SK-N-SH (cell line): ENCODE results near the gene UBE2S. TPM values are rescaled to one million over a fixed set of nuclear protein-coding genes. Genes with fewer than 3 reads are reported as not detected.

Experiments used
- CTCF ChIA-PET: fragments of 300-600, 350-600 bp; formaldehyde crosslinking; extraction: SDS; loops from one replicate; lab custom pipeline; 2021; lab: Yijun Ruan, JAX
- POLR2A ChIA-PET: fragments of 350-600 bp; sonication (Branson Sonifier 250); formaldehyde crosslinking; extraction: SDS; loops from one replicate; lab custom pipeline; 2020; ENCODE audit warnings: antibody characterized with exemption, inconsistent platforms; lab: Yijun Ruan, JAX
- DNase-seq: peaks from one replicate; pipeline ENCODE4 v3.0.0; 2012
- H2AFZ ChIP-seq: fragments of 200-600 bp; sonication (generic); 2 replicates; pipeline ENCODE4 v1.8.1; 2016; ENCODE audit warnings: antibody characterized with exemption, mild to moderate bottlenecking, low read depth
- H3F3A ChIP-seq: fragments of 200-600 bp; sonication (generic); replicated peaks from 2 replicates; pipeline ENCODE3; 2016; ENCODE audit warnings: antibody characterized with exemption, mild to moderate bottlenecking; ENCODE audit not compliant: insufficient read depth
- H3K27ac ChIP-seq, 2 experiments: fragments of 200-500 bp in 1 of 2; fragments of 200-600 bp in 1 of 2; sonication (Bioruptor generic) in 1 of 2; sonication (generic), shearing (Covaris generic) in 1 of 2; 2 replicates each; pipeline versions ENCODE4 v1.5.1 to v1.6.1; 2014 to 2016; ENCODE audit warnings: low read depth in 2 of 2, inconsistent platforms in 1 of 2, low read length in 1 of 2, mild to moderate bottlenecking in 1 of 2, mixed read lengths in 1 of 2
- H3K27me3 ChIP-seq: fragments of 200-600 bp; sonication (generic), shearing (Covaris generic); 2 replicates; pipeline ENCODE4 v1.6.1; 2016; ENCODE audit warnings: mixed run types; ENCODE audit not compliant: insufficient read depth
- H3K36me3 ChIP-seq, 2 experiments: fragments of 200-500 bp in 1 of 2; fragments of 200-600 bp in 1 of 2; sonication (Bioruptor generic) in 1 of 2; sonication (generic) in 1 of 2; replicated peaks in 1 of 2; 2 replicates each; pipeline versions ENCODE3 to v1.5.1; 2014 to 2016; ENCODE audit warnings: low read length in 1 of 2, mild to moderate bottlenecking in 1 of 2; ENCODE audit not compliant: insufficient read depth in 2 of 2, control insufficient read depth in 1 of 2
- H3K4me1 ChIP-seq, 2 experiments: fragments of 200-500 bp in 1 of 2; fragments of 200-600 bp in 1 of 2; sonication (Bioruptor generic) in 1 of 2; sonication (generic), shearing (Covaris generic) in 1 of 2; 2 replicates each; pipeline versions ENCODE4 v1.5.1 to v1.6.1; 2014 to 2016; ENCODE audit warnings: low read depth in 1 of 2, low read length in 1 of 2, mixed run types in 1 of 2; ENCODE audit not compliant: insufficient read depth in 2 of 2, control insufficient read depth in 1 of 2
- H3K4me2 ChIP-seq: fragments of 200-600 bp; sonication (generic), shearing (Covaris generic); 2 replicates; pipeline ENCODE4 v1.6.1; 2017; ENCODE audit warnings: mixed run types
- H3K4me3 ChIP-seq, 2 experiments: fragments of 200-500 bp in 1 of 2; fragments of 200-600 bp in 1 of 2; sonication (Bioruptor generic) in 1 of 2; sonication (generic), shearing (Covaris generic) in 1 of 2; 2 replicates each; pipeline versions ENCODE4 v1.5.1 to v1.8.1; 2014 to 2016; ENCODE audit warnings: low read depth in 2 of 2, inconsistent platforms in 1 of 2, low read length in 1 of 2, mild to moderate bottlenecking in 1 of 2, mixed read lengths in 1 of 2, moderate library complexity in 1 of 2
- H3K79me2 ChIP-seq: fragments of 200-600 bp; sonication (generic); 2 replicates; pipeline ENCODE4 v1.8.1; 2017; ENCODE audit warnings: mild to moderate bottlenecking; ENCODE audit not compliant: insufficient read depth
- H3K9ac ChIP-seq: fragments of 200-600 bp; sonication (generic); 2 replicates; pipeline ENCODE4 v1.6.1; 2017; ENCODE audit warnings: mixed run types
- H3K9me2 ChIP-seq: fragments of 200-600 bp; sonication (generic); 2 replicates; pipeline ENCODE4 v1.6.1; 2017; ENCODE audit warnings: mixed run types
- H3K9me3 ChIP-seq: fragments of 200-600 bp; sonication (generic); 2 replicates; pipeline ENCODE4 v1.6.1; 2017; ENCODE audit warnings: mixed run types, mild to moderate bottlenecking, moderate library complexity
- H4K20me1 ChIP-seq: fragments of 200-600 bp; sonication (generic); 2 replicates; pipeline ENCODE4 v1.6.1; 2017; ENCODE audit warnings: mild to moderate bottlenecking, mixed run types; ENCODE audit not compliant: insufficient read depth
- ELF1 ChIP-seq: IDR thresholded peaks from 2 replicates; pipeline ENCODE4 v1.4.0; 2012
- EP300 ChIP-seq, 2 experiments: IDR thresholded peaks; 2 replicates each; pipeline versions ENCODE4 v1.4.0 to v1.6.1; 2012; ENCODE audit warnings: borderline replicate concordance in 1 of 2, low read depth in 1 of 2, low read length in 1 of 2
- FOSL2 ChIP-seq: IDR thresholded peaks from 2 replicates; pipeline ENCODE4 v1.4.0; 2012; ENCODE audit warnings: low read depth, mild to moderate bottlenecking, moderate library complexity, borderline replicate concordance
- FOXJ3 ChIP-seq: sonication (generic); formaldehyde crosslinking; IDR thresholded peaks from 2 replicates; pipeline ENCODE4 v1.5.1; 2020; ENCODE audit warnings: mild to moderate bottlenecking, missing genetic modification reagents
- FOXM1 ChIP-seq: IDR thresholded peaks from 2 replicates; pipeline ENCODE4 v1.4.0; 2012; ENCODE audit warnings: low read depth, mild to moderate bottlenecking
- GABPA ChIP-seq: IDR thresholded peaks from 2 replicates; pipeline ENCODE4 v1.4.0; 2012; ENCODE audit warnings: low read depth, mild to moderate bottlenecking
- GATA2 ChIP-seq: sonication (generic); formaldehyde crosslinking; IDR thresholded peaks from 2 replicates; pipeline ENCODE4 v1.5.0; 2020; ENCODE audit warnings: mild to moderate bottlenecking, missing genetic modification reagents
- IRF3 ChIP-seq: fragments of 150-350 bp; IDR thresholded peaks from 2 replicates; pipeline ENCODE4 v1.6.1; 2016; ENCODE audit warnings: mild to moderate bottlenecking, low read depth, low read length
- JUND ChIP-seq: IDR thresholded peaks from 2 replicates; pipeline ENCODE4 v1.4.0; 2012
- MEF2A ChIP-seq: IDR thresholded peaks from 2 replicates; pipeline ENCODE4 v1.4.0; 2012; ENCODE audit warnings: low read depth, borderline replicate concordance
- MXI1 ChIP-seq: IDR thresholded peaks from 2 replicates; pipeline ENCODE4 v1.6.1; 2012; ENCODE audit warnings: mild to moderate bottlenecking, low read depth, low read length, improper control_type of control experiment
- NFIC ChIP-seq: IDR thresholded peaks from 2 replicates; pipeline ENCODE4 v1.4.0; 2012; ENCODE audit warnings: borderline replicate concordance
- NRF1 ChIP-seq: IDR thresholded peaks from 2 replicates; pipeline ENCODE4 v1.6.1; 2012; ENCODE audit warnings: low read depth, mild to moderate bottlenecking, low read length
- POLR2AphosphoS5 ChIP-seq: IDR thresholded peaks from 2 replicates; pipeline ENCODE4 v1.6.1; 2012; ENCODE audit warnings: low read depth, low read length
- RCOR1 ChIP-seq: fragments of 150-350 bp; IDR thresholded peaks from 2 replicates; pipeline ENCODE4 v1.6.1; 2017; ENCODE audit warnings: antibody characterized with exemption, low read length
- RFX5 ChIP-seq: IDR thresholded peaks from 2 replicates; pipeline ENCODE4 v1.6.1; 2012; ENCODE audit warnings: mild to moderate bottlenecking, improper control_type of control experiment, low read length
- RXRA ChIP-seq: IDR thresholded peaks from 2 replicates; pipeline ENCODE4 v1.4.0; 2012; ENCODE audit warnings: low read depth, mild to moderate bottlenecking, borderline replicate concordance
- SIN3A ChIP-seq: IDR thresholded peaks from 2 replicates; pipeline ENCODE4 v1.6.1; 2012; ENCODE audit warnings: low read depth, mild to moderate bottlenecking, low read length, moderate library complexity, borderline replicate concordance
- SMC3 ChIP-seq: IDR thresholded peaks from 2 replicates; pipeline ENCODE4 v1.6.1; 2012; ENCODE audit warnings: low read depth, low read length, improper control_type of control experiment
- TAF1 ChIP-seq: IDR thresholded peaks from 2 replicates; pipeline ENCODE4 v1.6.1; 2012; ENCODE audit warnings: low read depth, mild to moderate bottlenecking, low read length, moderate library complexity, borderline replicate concordance
- TCF12 ChIP-seq: IDR thresholded peaks from 2 replicates; pipeline ENCODE4 v1.4.0; 2012
- USF2 ChIP-seq: fragments of 150-350 bp; IDR thresholded peaks from 2 replicates; pipeline ENCODE4 v1.6.1; 2017; ENCODE audit warnings: antibody characterized with exemption, low read length, low read depth, borderline replicate concordance
- YY1 ChIP-seq: IDR thresholded peaks from 2 replicates; pipeline ENCODE4 v1.4.0; 2012; ENCODE audit warnings: low read depth, mild to moderate bottlenecking
- ZBTB33 ChIP-seq: IDR thresholded peaks from 2 replicates; pipeline ENCODE4 v1.4.0; 2012; ENCODE audit warnings: low read depth, borderline replicate concordance
- WGBS: methylation state at CpG from one replicate; pipeline ENCODE4 v1.1.6; 2017; ENCODE audit warnings: low lambda C conversion rate; 5-methylcytosine and 5-hydroxymethylcytosine counted together
- polyA plus RNA-seq, 3 experiments: library from polyadenylated mRNA; depleted of rRNA; stranded (reverse); fragments of >200 nt; gene quantifications; 2 replicates each; pipeline ENCODE4 v1.2.3, GENCODE V29; 2012
- TF ChIP-seq, protein P1 (sequence below): IDR thresholded peaks from 2 replicates; pipeline ENCODE4 v1.4.0; 2012; ENCODE audit warnings: low read depth, borderline replicate concordance
- TF ChIP-seq, protein P2 (sequence below): IDR thresholded peaks from 2 replicates; pipeline ENCODE4 v1.6.1; 2012; ENCODE audit warnings: mild to moderate bottlenecking, low read depth, low read length, moderate library complexity

Gene UBE2S
- polyA plus RNA-seq, 1 of the 3 experiments (the other 2 are of a cell fraction), result 133 TPM

DNA sequence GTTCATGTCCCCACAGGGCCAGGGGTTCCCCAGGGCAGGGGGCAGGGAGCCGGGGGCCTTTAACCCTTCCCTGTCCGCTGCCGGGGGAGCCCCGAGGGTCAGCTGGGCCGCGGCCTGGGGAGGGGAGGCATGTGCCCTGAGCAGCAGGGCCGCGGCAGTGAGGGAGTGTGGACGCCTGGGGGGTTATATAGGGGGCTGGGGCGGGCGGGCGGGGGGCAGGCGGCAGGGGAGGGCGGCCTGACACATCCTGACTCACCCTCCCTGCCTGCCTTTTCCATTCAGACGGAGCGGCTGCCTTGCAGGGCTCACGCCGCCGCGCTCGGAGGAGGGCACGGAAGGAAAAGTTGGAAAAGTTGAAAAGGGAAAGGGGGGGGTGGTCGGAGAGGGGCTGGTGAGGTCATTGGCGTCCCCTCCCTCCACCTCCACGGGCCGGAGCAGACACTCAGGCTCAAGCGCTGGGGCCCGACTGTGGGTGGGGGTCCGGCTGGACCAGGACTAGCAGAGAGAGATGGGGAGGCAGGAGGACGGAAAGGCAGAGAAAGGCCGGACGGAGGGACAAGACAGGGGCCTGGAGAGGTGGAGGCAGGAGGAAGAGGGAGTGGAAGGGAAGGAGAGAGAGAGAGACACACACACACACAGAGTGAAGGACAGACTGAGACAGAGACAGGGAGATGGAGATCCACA lies 37.1 kb downstream of the UBE2S start, which contains the start of gene IL11:
Gene IL11 (minus strand): TSS at position 159 of the 684 bp plus-strand sequence. CDS start 153 bp downstream, at position 6.
- peak within 1 kb of the TSS; percentile 92 for H3K9ac ChIP-seq
- peak within 1 kb of the TSS; percentile 11 to 88; a peak in 3 of 4 replicates for H3K27ac ChIP-seq
- ChIA-PET POLR2A (interaction anchor here (0.6 to 2.8 kb wide), 2 partner anchors 27 to 37 kb away, joined by 4 to 14 read pairs; partner anchors contain the start of gene UBE2S), CTCF (interaction anchor here (1.7 to 2.5 kb wide), 2 partner anchors 13 to 78 kb away, joined by 6 to 8 read pairs; partner anchors contain the start of gene TMEM238)
- no peak for DNase-seq
- peak within 1 kb of the TSS; percentile 97 for H3K4me2 ChIP-seq
- no peaks in the 10 kb centered on the region for H3K9me3 ChIP-seq
- H3K79me2 ChIP-seq, result peaks cover 14% of the 10 kb centered on the region
- no peaks in the 10 kb centered on the region for H3K9me2 ChIP-seq
- H2AFZ ChIP-seq, result peak within 1 kb of the TSS; percentile 87
- peaks cover 26 to 28% of the 10 kb centered on the region in 2 experiments; a peak in 3 of 4 replicates for H3K4me1 ChIP-seq
- 8% methylated on average over 32 of the region's 32 CpGs for WGBS
- peaks cover 0 to 4% of the 10 kb centered on the region in 2 experiments for H3K36me3 ChIP-seq
- no peaks in the 10 kb centered on the region for H4K20me1 ChIP-seq
- no peaks in the 10 kb centered on the region for H3K27me3 ChIP-seq
- H3F3A ChIP-seq, result peaks cover 20% of the 10 kb centered on the region
- peak within 1 kb of the TSS; percentile 57 to 79 for H3K4me3 ChIP-seq
- TF ChIP-seq FOXM1 (no peak), NRF1 (no peak), SIN3A (no peak), JUND (peak; percentile 7; the same call in 1 of the 2 replicates), MEF2A (no peak), MXI1 (no peak), FOSL2 (peak; percentile 47; the same call in 1 of the 2 replicates), POLR2AphosphoS5 (peak; percentile 41; the same call in 1 of the 2 replicates), RCOR1 (no peak), FOXJ3 (CRISPR knock-in tag) (no peak), YY1 (no peak), ZBTB33 (no peak), USF2 (no peak), GATA2 (CRISPR knock-in tag) (no peak), IRF3 (no peak), GABPA (no peak), SMC3 (no peak), NFIC (no peak), EP300 (IDR thresholded peaks at IDR 0.05; ENCODE audit: borderline replicate concordance in 1 of 2, low read depth in 1 of 2, low read length in 1 of 2) (no peak; a peak in 1 of 4 replicates), RXRA (no peak), RFX5 (no peak), TAF1 (no peak), TCF12 (no peak), ELF1 (no peak)
- TF ChIP-seq, protein P1, sequence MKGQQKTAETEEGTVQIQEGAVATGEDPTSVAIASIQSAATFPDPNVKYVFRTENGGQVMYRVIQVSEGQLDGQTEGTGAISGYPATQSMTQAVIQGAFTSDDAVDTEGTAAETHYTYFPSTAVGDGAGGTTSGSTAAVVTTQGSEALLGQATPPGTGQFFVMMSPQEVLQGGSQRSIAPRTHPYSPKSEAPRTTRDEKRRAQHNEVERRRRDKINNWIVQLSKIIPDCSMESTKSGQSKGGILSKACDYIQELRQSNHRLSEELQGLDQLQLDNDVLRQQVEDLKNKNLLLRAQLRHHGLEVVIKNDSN, result no peak
- TF ChIP-seq, protein P2, sequence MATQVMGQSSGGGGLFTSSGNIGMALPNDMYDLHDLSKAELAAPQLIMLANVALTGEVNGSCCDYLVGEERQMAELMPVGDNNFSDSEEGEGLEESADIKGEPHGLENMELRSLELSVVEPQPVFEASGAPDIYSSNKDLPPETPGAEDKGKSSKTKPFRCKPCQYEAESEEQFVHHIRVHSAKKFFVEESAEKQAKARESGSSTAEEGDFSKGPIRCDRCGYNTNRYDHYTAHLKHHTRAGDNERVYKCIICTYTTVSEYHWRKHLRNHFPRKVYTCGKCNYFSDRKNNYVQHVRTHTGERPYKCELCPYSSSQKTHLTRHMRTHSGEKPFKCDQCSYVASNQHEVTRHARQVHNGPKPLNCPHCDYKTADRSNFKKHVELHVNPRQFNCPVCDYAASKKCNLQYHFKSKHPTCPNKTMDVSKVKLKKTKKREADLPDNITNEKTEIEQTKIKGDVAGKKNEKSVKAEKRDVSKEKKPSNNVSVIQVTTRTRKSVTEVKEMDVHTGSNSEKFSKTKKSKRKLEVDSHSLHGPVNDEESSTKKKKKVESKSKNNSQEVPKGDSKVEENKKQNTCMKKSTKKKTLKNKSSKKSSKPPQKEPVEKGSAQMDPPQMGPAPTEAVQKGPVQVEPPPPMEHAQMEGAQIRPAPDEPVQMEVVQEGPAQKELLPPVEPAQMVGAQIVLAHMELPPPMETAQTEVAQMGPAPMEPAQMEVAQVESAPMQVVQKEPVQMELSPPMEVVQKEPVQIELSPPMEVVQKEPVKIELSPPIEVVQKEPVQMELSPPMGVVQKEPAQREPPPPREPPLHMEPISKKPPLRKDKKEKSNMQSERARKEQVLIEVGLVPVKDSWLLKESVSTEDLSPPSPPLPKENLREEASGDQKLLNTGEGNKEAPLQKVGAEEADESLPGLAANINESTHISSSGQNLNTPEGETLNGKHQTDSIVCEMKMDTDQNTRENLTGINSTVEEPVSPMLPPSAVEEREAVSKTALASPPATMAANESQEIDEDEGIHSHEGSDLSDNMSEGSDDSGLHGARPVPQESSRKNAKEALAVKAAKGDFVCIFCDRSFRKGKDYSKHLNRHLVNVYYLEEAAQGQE, result no peak
